GM12878 (cell line): ENCODE data around the gene PPP6R2. TPM values are rescaled to one million over a fixed set of nuclear protein-coding genes. Genes with fewer than 3 reads are reported as not detected.

Experiments
- ATAC-seq: fragments of 200-7000 bp; cut with Tn5 transposase; 3 replicates; pipeline ENCODE4 v1.9.1; 2020; ENCODE audit warnings: mild to moderate bottlenecking, moderate library complexity
- BruUV-seq: library from RNA; stranded (reverse); fragments of 400-500 nt; replicated peaks from 2 replicates; lab custom pipeline; 2021; lab: Mats Ljungman, UMichigan
- CTCF ChIA-PET: fragments of 300-600 bp; sonication (Branson Sonifier 250); formaldehyde crosslinking; extraction: SDS; loops from one replicate; lab custom pipeline; 2021; ENCODE audit warnings: inconsistent platforms; lab: Yijun Ruan, JAX
- POLR2A ChIA-PET: fragments of 350-600 bp; formaldehyde crosslinking; extraction: SDS; loops from one replicate; lab custom pipeline; 2021; ENCODE audit warnings: inconsistent platforms; lab: Charles Lee
- RAD21 ChIA-PET: fragments of 300-600 bp; sonication (Branson Sonifier 250); formaldehyde crosslinking; loops from one replicate; lab custom pipeline; 2023; ENCODE audit warnings: antibody characterized with exemption; ENCODE audit not compliant: unreplicated experiment; lab: Charles Lee
- SMC1A ChIA-PET: fragments of 300-600 bp; sonication (Branson Sonifier 250); formaldehyde crosslinking; loops from one replicate; lab custom pipeline; 2023; ENCODE audit not compliant: unreplicated experiment, uncharacterized antibody; lab: Charles Lee
- DNase-seq: peaks from one replicate; pipeline ENCODE4 v3.0.0-alpha.2; 2011; ENCODE audit warnings: low read depth, low spot score
- FAIRE-seq: peaks from 3 replicates; lab custom pipeline; 2011; peaks lifted over from hg19 to GRCh38; lab: Jason Lieb, UNC
- H2AFZ ChIP-seq: 2 replicates; pipeline ENCODE4 v1.6.0; 2011; ENCODE audit warnings: low read depth, low read length, control low read depth; ENCODE audit not compliant: control insufficient read depth
- H3K27ac ChIP-seq: 2 replicates; pipeline ENCODE4 v1.5.1; 2011; ENCODE audit warnings: control low read depth; ENCODE audit not compliant: control insufficient read depth, insufficient read depth
- H3K27me3 ChIP-seq, 2 experiments: replicated peaks in 1 of 2; 2 replicates each; pipeline versions ENCODE4 v1.6.0 to v1.6.1; 2011; ENCODE audit warnings: low read length in 1 of 2; ENCODE audit not compliant: control insufficient read depth in 2 of 2, insufficient read depth in 2 of 2
- H3K36me3 ChIP-seq, 2 experiments: 2 replicates each; pipeline ENCODE4 v1.5.1; 2011; ENCODE audit warnings: low read length in 1 of 2; ENCODE audit not compliant: control insufficient read depth in 2 of 2, insufficient read depth in 2 of 2
- H3K4me1 ChIP-seq: 2 replicates; pipeline ENCODE4 v1.6.1; 2011; ENCODE audit warnings: mild to moderate bottlenecking, low read length, moderate library complexity, mixed read lengths; ENCODE audit not compliant: control insufficient read depth, insufficient read depth
- H3K4me2 ChIP-seq: 2 replicates; pipeline ENCODE4 v1.6.0; 2011; ENCODE audit warnings: control low read depth; ENCODE audit not compliant: control insufficient read depth, insufficient read depth
- H3K4me3 ChIP-seq: fragments of 200-600 bp; sonication (generic); 2 replicates; pipeline ENCODE4 v1.5.1; 2016
- H3K79me2 ChIP-seq: 2 replicates; pipeline ENCODE4 v1.6.0; 2011; ENCODE audit warnings: low read length; ENCODE audit not compliant: control insufficient read depth, insufficient read depth
- H3K9ac ChIP-seq: 2 replicates; pipeline ENCODE4 v1.8.0; 2011; ENCODE audit warnings: low read length, control low read depth, mixed read lengths; ENCODE audit not compliant: control insufficient read depth, insufficient read depth
- H3K9me3 ChIP-seq: replicated peaks from 3 replicates; pipeline ENCODE4 v1.5.1; 2011; ENCODE audit warnings: mild to moderate bottlenecking, low read length; ENCODE audit not compliant: control insufficient read depth, insufficient read depth
- H4K20me1 ChIP-seq: 2 replicates; pipeline ENCODE4 v1.6.0; 2011; ENCODE audit not compliant: control insufficient read depth, insufficient read depth
- BHLHE40 ChIP-seq, 2 experiments: fragments of 450-650 bp in 1 of 2; IDR thresholded peaks; 2 replicates each; pipeline ENCODE4 v1.6.1; 2011 to 2017; ENCODE audit warnings: low read depth in 2 of 2, borderline replicate concordance in 1 of 2, improper control_type of control experiment in 1 of 2, low read length in 1 of 2, mild to moderate bottlenecking in 1 of 2
- CBX5 ChIP-seq: sonication (generic); IDR thresholded peaks from 2 replicates; pipeline ENCODE4 v1.6.1; 2016; ENCODE audit warnings: low read depth, moderate library complexity, mild to moderate bottlenecking, inconsistent platforms
- CHD4 ChIP-seq: fragments of 200-600 bp; sonication (generic); IDR thresholded peaks from 2 replicates; pipeline ENCODE4 v1.6.1; 2016; ENCODE audit warnings: mild to moderate bottlenecking
- IRF4 ChIP-seq: IDR thresholded peaks from 2 replicates; pipeline ENCODE4 v1.6.1; 2011; ENCODE audit warnings: low read depth, low read length
- MEF2A ChIP-seq: IDR thresholded peaks from 2 replicates; pipeline ENCODE4 v1.6.1; 2011; ENCODE audit warnings: low read depth, mild to moderate bottlenecking, low read length, moderate library complexity; ENCODE audit not compliant: insufficient read depth
- NR2F1 ChIP-seq: fragments of 450-650 bp; conservative IDR thresholded peaks from 2 replicates; pipeline ENCODE4 v1.6.1; 2017; ENCODE audit warnings: mild to moderate bottlenecking
- PAX5 ChIP-seq: IDR thresholded peaks from 2 replicates; pipeline ENCODE4 v1.6.1; 2011; ENCODE audit warnings: low read depth, low read length, borderline replicate concordance
- PKNOX1 ChIP-seq: fragments of 450-650 bp; IDR thresholded peaks from 2 replicates; pipeline ENCODE4 v1.6.1; 2016; ENCODE audit warnings: mild to moderate bottlenecking
- RUNX3 ChIP-seq: IDR thresholded peaks from 2 replicates; pipeline ENCODE4 v1.6.1; 2012; ENCODE audit warnings: low read length, inconsistent platforms
- SMAD1 ChIP-seq: fragments of 450-650 bp; IDR thresholded peaks from 2 replicates; pipeline ENCODE4 v1.6.1; 2018; ENCODE audit warnings: mild to moderate bottlenecking, low read depth; ENCODE audit not compliant: partially characterized antibody
- SRF ChIP-seq, 2 experiments: IDR thresholded peaks; 2 replicates each; pipeline ENCODE4 v1.6.1; 2011; ENCODE audit warnings: low read depth in 2 of 2, low read length in 2 of 2, mild to moderate bottlenecking in 1 of 2, moderate library complexity in 1 of 2
- ZBTB33 ChIP-seq: fragments of 450-650 bp; IDR thresholded peaks from 2 replicates; pipeline ENCODE4 v1.6.1; 2017; ENCODE audit warnings: mild to moderate bottlenecking
- ZNF384 ChIP-seq: IDR thresholded peaks from 2 replicates; pipeline ENCODE4 v1.6.1; 2012; ENCODE audit warnings: low read depth, mild to moderate bottlenecking, low read length, improper control_type of control experiment, borderline replicate concordance
- WGBS: methylation state at CpG from one replicate; pipeline ENCODE4 v1.1.6; 2016; ENCODE audit warnings: low lambda C conversion rate; ENCODE audit not compliant: insufficient replicate concordance, insufficient coverage; ENCODE audit errors: missing lambda C conversion rate; 5-methylcytosine and 5-hydroxymethylcytosine counted together
- in situ Hi-C: fragments of 300-500 bp; cut with MboI; formaldehyde crosslinking; loops from 9 replicates; pipeline ENCODE4 v1.14.3; 2018; ENCODE audit warnings: mixed read lengths
- intact Hi-C: fragments of 100-400 bp; cut with micrococcal nuclease; formaldehyde crosslinking; loops from one replicate; pipeline ENCODE4 v1.14.2; 2022; ENCODE audit not compliant: unreplicated experiment
- polyA plus RNA-seq, 11 experiments: library from polyadenylated mRNA; depleted of rRNA in 4 of 11; unstranded in 6 of 11; stranded (reverse) in 5 of 11; fragments of >200 nt; fragmentation: Nextera tagmentation in 4 of 11; fragmentation: Illumina TruSeq in 1 of 11; extraction: Ambion mirVana in 4 of 11; extraction: Trizol in 1 of 11; gene quantifications; 1 replicate in 1 of 11; 2 replicates in 10 of 11; pipeline versions ENCODE4 v1.2.1 to v1.2.3, GENCODE V29; 2011 to 2016; ENCODE audit warnings: inconsistent platforms in 2 of 11, missing spikeins in 2 of 11, low read depth in 1 of 11
- total RNA-seq, 4 experiments: library from RNA; depleted of rRNA in 3 of 4; stranded (reverse); fragments of >200 nt in 3 of 4; fragmentation: Illumina TruSeq in 1 of 4; extraction: Trizol in 1 of 4; gene quantifications; 2 replicates each; pipeline versions ENCODE4 v1.2.1 to v1.2.3, GENCODE V29; 2013 to 2021
- TF ChIP-seq, protein P1 (sequence below): fragments of 450-650 bp; IDR thresholded peaks from 2 replicates; pipeline ENCODE4 v1.6.1; 2016; ENCODE audit warnings: mild to moderate bottlenecking
- TF ChIP-seq, protein P2 (sequence below): fragments of 450-650 bp; IDR thresholded peaks from 2 replicates; pipeline ENCODE4 v1.6.1; 2017; ENCODE audit warnings: borderline replicate concordance

Gene PPP6R2
- total and polyA plus RNA-seq, 10 of the 15 experiments (the other 5 are each of a cell fraction or from before 2014, with no cell fraction given) = 0.29 to 52.6 (median 25.4) TPM

GRCh38 chr22:50339945-50340879, 2.9 kb upstream of the PPP6R2 start:
- Histone ChIP-seq H3K27me3 (no peaks in the 10 kb centered on the region), H3K4me3 (no peak overlapping the region), H3K79me2 (peaks cover 4% of the 10 kb centered on the region), H3K4me1 (peaks cover 3% of the 10 kb centered on the region; the same call in 1 of the 2 replicates), H4K20me1 (no peaks in the 10 kb centered on the region), H2AFZ (no peak overlapping the region), H3K36me3 (no peaks in the 10 kb centered on the region), H3K9me3 (no peaks in the 10 kb centered on the region), H3K27ac (no peak overlapping the region), H3K4me2 (no peak overlapping the region), H3K9ac (no peak overlapping the region)
- TF ChIP-seq CBX5 (no peak), PKNOX1 (no peak), BHLHE40 (IDR thresholded peaks at IDR 0.05; ENCODE audit: borderline replicate concordance in 1 of 2, low read depth in 2 of 2, low read length in 1 of 2) (0 out of 4 replicates have a peak, but pooled peaks of 1 of the 2 experiments have one; percentile 25), SRF (IDR thresholded peaks at IDR 0.05; ENCODE audit: low read depth in 2 of 2, low read length in 2 of 2) (no peak), CHD4 (peak; percentile 78; the same call in 1 of the 2 replicates), MEF2A (no peak), ZNF384 (no peak), NR2F1 (0 out of 2 replicates have a peak, but pooled peaks have one; percentile 17), RUNX3 (peak; percentile 33), IRF4 (no peak), ZBTB33 (no peak), SMAD1 (no peak), PAX5 (peak; percentile 47; the same call in 1 of the 2 replicates)
- TF ChIP-seq, protein P1, sequence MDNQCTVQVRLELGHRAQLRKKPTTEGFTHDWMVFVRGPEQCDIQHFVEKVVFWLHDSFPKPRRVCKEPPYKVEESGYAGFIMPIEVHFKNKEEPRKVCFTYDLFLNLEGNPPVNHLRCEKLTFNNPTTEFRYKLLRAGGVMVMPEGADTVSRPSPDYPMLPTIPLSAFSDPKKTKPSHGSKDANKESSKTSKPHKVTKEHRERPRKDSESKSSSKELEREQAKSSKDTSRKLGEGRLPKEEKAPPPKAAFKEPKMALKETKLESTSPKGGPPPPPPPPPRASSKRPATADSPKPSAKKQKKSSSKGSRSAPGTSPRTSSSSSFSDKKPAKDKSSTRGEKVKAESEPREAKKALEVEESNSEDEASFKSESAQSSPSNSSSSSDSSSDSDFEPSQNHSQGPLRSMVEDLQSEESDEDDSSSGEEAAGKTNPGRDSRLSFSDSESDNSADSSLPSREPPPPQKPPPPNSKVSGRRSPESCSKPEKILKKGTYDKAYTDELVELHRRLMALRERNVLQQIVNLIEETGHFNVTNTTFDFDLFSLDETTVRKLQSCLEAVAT = peak; percentile 88; the same call in 1 of the 2 replicates
- TF ChIP-seq, protein P2, sequence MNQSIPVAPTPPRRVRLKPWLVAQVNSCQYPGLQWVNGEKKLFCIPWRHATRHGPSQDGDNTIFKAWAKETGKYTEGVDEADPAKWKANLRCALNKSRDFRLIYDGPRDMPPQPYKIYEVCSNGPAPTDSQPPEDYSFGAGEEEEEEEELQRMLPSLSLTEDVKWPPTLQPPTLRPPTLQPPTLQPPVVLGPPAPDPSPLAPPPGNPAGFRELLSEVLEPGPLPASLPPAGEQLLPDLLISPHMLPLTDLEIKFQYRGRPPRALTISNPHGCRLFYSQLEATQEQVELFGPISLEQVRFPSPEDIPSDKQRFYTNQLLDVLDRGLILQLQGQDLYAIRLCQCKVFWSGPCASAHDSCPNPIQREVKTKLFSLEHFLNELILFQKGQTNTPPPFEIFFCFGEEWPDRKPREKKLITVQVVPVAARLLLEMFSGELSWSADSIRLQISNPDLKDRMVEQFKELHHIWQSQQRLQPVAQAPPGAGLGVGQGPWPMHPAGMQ = peak; percentile 68; the same call in 1 of the 2 replicates
- POLR2A ChIA-PET = no interaction called here
- 68% methylated on average over 12 of the region's 12 CpGs for whole genome bisulfite sequencing
- in situ Hi-C loops = no loop called here
- CTCF ChIA-PET = interaction anchor here (1.0 to 2.7 kb wide), 12 partner anchors 12 to 185 kb away, joined by 3 to 30 read pairs (median 10); partner anchors contain the start of genes HDAC10, MAPK12 and SCO2
- RAD21 ChIA-PET = interaction anchor here (1.0 to 2.7 kb wide), 6 partner anchors 35 to 281 kb away, joined by 3 to 26 read pairs (median 5); partner anchors contain the start of gene HDAC10
- FAIRE-seq (peak; percentile 7), ATAC-seq (peak; percentile 9; the same call in 1 of the 3 replicates), DNase-seq (no peak)
- BruUV-seq = no TSS peak
- intact Hi-C loops = no loop called here
- SMC1A ChIA-PET = interaction anchor here (1.2 to 2.5 kb wide), 7 partner anchors 12 to 99 kb away, joined by 3 to 11 read pairs (median 5); partner anchors contain the start of gene HDAC10
